ENCODE data around the gene GHRHR.

The GHRHR gene

GRCh38 chr7:30984359-30985107 lies 20.8 kb downstream of the GHRHR start:
- Histone ChIP-seq H3K27ac (ENCODE audit: low read length) (no peak overlapping the region), H3K36me3 (ENCODE audit: control insufficient read depth, insufficient read depth, low read length) (no peaks in the 10 kb centered on the region), H3K4me3 (ENCODE audit: low read length) (peak overlapping the region; percentile 6; the same call in 1 of the 2 replicates), H3K27me3 (ENCODE audit: control insufficient read depth, insufficient read depth, low read length) (no peaks in the 10 kb centered on the region), H3K4me1 (ENCODE audit: control insufficient read depth, insufficient read depth, low read length) (peaks cover 20% of the 10 kb centered on the region), H3K9me3 (ENCODE audit: control insufficient read depth, insufficient read depth, low read length) (no peaks in the 10 kb centered on the region)
- WGBS (ENCODE audit: insufficient coverage, insufficient read length) = no CpG with 5 or more reads among the region's 13 CpGs
- peak; percentile 63 for DNase-seq (ENCODE audit: low read depth, low spot score)

GRCh38 chr7:30985756-30986155 lies 22.0 kb downstream of the GHRHR start:
- peaks cover 22% of the 10 kb centered on the region for H3K4me1 ChIP-seq (ENCODE audit: control insufficient read depth, insufficient read depth, low read length)
- no peaks in the 10 kb centered on the region for H3K9me3 ChIP-seq (ENCODE audit: control insufficient read depth, insufficient read depth, low read length)
- no peak for DNase-seq (ENCODE audit: low read depth, low spot score)
- H3K27ac ChIP-seq (ENCODE audit: low read length) = no peak overlapping the region
- no CpG with 5 or more reads among the region's 7 CpGs for WGBS (ENCODE audit: insufficient coverage, insufficient read length)
- no peak overlapping the region for H3K4me3 ChIP-seq (ENCODE audit: low read length)
- no peaks in the 10 kb centered on the region for H3K36me3 ChIP-seq (ENCODE audit: control insufficient read depth, insufficient read depth, low read length)
- no peaks in the 10 kb centered on the region for H3K27me3 ChIP-seq (ENCODE audit: control insufficient read depth, insufficient read depth, low read length)

GRCh38 chr7:30986331-30986730 lies 22.6 kb downstream of the GHRHR start:
- DNase-seq (ENCODE audit: low read depth, low spot score) = no peak
- no peaks in the 10 kb centered on the region for H3K36me3 ChIP-seq (ENCODE audit: control insufficient read depth, insufficient read depth, low read length)
- WGBS (ENCODE audit: insufficient coverage, insufficient read length) = no CpG with 5 or more reads among the region's 8 CpGs
- no peak overlapping the region for H3K27ac ChIP-seq (ENCODE audit: low read length)
- H3K4me1 ChIP-seq (ENCODE audit: control insufficient read depth, insufficient read depth, low read length) = peaks cover 22% of the 10 kb centered on the region
- no peaks in the 10 kb centered on the region for H3K9me3 ChIP-seq (ENCODE audit: control insufficient read depth, insufficient read depth, low read length)
- no peaks in the 10 kb centered on the region for H3K27me3 ChIP-seq (ENCODE audit: control insufficient read depth, insufficient read depth, low read length)
- H3K4me3 ChIP-seq (ENCODE audit: low read length) = no peak overlapping the region

DNA sequence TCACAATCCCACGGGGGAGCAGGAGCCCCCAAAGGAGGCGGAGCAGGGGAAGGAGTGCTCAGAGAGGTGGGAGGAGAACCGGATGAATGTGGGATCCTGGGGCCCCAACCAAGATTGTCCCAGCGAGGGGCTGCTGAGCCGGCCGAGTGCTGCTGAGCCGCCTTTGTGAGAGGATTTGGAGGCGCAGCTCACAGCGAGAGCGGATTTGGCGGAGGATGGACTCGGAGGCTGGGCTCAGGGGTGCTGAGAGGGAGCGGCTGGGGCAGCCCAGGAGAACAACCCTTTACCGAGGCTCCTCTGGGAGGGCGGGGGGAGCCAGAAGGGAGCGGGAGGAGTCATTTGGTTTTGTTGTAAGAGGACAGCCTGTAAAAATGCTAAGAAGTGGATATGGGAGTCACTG lies 23.0 kb downstream of the GHRHR start:
- no peaks in the 10 kb centered on the region for H3K9me3 ChIP-seq (ENCODE audit: control insufficient read depth, insufficient read depth, low read length)
- no peak overlapping the region for H3K27ac ChIP-seq (ENCODE audit: low read length)
- WGBS (ENCODE audit: insufficient coverage, insufficient read length) = no CpG with 5 or more reads among the region's 16 CpGs
- DNase-seq (ENCODE audit: low read depth, low spot score) = no peak
- no peaks in the 10 kb centered on the region for H3K27me3 ChIP-seq (ENCODE audit: control insufficient read depth, insufficient read depth, low read length)
- no peak overlapping the region for H3K4me3 ChIP-seq (ENCODE audit: low read length)
- peaks cover 22% of the 10 kb centered on the region for H3K4me1 ChIP-seq (ENCODE audit: control insufficient read depth, insufficient read depth, low read length)
- H3K36me3 ChIP-seq (ENCODE audit: control insufficient read depth, insufficient read depth, low read length) = no peaks in the 10 kb centered on the region

DNA sequence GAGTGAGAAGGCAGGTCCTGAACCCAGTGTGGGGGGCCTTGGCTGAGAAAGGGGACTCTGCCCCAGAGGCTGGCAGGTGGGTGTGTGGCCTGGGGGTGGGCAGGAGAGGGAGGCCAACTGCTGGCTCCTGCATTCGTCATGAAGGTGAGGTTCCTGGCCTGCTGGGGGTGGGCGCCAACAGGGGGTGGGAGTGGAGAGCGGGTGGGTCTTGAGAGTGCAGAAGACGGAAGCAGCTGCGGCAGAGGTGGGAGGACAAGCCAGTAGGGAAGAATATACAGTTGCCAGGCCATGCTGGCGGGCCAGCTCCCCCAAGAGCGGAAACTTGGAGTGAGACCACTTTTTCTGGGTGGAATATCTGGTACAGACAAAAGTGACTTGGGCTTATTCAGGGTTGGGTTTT lies 23.4 kb downstream of the GHRHR start:
- WGBS (ENCODE audit: insufficient coverage, insufficient read length) = no CpG with 5 or more reads among the region's 7 CpGs
- H3K4me1 ChIP-seq (ENCODE audit: control insufficient read depth, insufficient read depth, low read length) = peaks cover 22% of the 10 kb centered on the region
- no peak for DNase-seq (ENCODE audit: low read depth, low spot score)

DNA sequence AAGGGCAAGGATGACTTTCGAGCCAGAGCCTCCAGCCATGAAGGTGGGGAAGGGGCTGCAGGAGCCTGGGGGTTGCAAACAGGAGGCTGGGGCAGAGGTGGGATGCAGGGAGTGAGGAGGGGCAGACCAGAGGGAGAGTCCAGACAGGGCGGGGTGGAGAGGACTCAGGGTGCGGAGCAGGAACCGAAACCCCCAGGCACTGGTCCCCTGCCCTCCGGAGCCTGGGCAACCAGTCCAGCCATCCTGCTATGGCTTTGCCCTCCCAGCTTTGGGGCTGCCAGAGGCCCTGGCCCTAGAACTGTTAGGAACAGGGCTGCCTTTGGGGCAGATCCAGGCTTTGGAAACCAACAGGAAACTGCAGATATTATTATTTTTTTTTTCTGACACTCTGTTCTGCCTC lies 24.2 kb downstream of the GHRHR start:
- Histone ChIP-seq H3K4me3 (ENCODE audit: low read length) (no peak overlapping the region), H3K9me3 (ENCODE audit: control insufficient read depth, insufficient read depth, low read length) (no peaks in the 10 kb centered on the region), H3K27ac (ENCODE audit: low read length) (no peak overlapping the region), H3K27me3 (ENCODE audit: control insufficient read depth, insufficient read depth, low read length) (no peaks in the 10 kb centered on the region), H3K36me3 (ENCODE audit: control insufficient read depth, insufficient read depth, low read length) (no peaks in the 10 kb centered on the region), H3K4me1 (ENCODE audit: control insufficient read depth, insufficient read depth, low read length) (peaks cover 22% of the 10 kb centered on the region)
- no peak for DNase-seq (ENCODE audit: low read depth, low spot score)
- WGBS (ENCODE audit: insufficient coverage, insufficient read length) = no CpG with 5 or more reads among the region's 5 CpGs

More for the DNA sequence above, 23.4 kb downstream of the GHRHR start:
- Histone ChIP-seq H3K4me3 (ENCODE audit: low read length) (no peak overlapping the region), H3K27me3 (ENCODE audit: control insufficient read depth, insufficient read depth, low read length) (no peaks in the 10 kb centered on the region), H3K9me3 (ENCODE audit: control insufficient read depth, insufficient read depth, low read length) (no peaks in the 10 kb centered on the region), H3K27ac (ENCODE audit: low read length) (no peak overlapping the region), H3K36me3 (ENCODE audit: control insufficient read depth, insufficient read depth, low read length) (no peaks in the 10 kb centered on the region)

DNA sequence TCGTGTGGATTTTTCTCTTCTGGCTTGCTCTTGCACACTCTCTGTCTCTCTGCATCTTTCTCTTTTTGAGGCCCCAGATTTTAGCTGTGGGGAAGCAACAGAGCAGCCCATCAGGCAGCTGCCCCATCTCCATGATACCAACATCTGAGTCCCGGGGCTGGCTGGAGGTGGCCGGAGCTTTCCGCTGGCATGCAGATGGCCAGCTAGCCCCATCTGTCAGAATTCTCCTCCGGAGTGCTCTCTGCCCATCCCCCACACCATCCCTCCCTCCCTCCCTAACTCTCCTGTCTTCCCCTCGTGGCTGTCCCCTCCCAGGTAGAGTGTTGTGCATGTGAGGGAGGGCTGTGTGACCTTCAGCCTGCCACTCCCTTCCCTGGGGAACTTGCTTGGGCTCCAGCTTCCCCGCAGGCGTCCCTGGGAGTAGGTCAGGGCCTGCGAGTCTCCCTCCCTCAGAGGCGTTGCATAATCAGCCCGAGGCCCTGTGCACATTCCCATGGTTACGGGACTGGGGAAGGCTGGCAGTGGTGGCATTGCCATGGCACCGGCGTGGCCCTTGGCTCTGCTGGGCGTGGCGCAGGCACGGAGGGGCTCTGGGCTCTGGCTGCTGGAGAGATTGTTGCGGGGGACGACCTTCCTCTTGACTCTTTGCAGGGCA lies 24.7 kb downstream of the GHRHR start:
- Histone ChIP-seq H3K27me3 (ENCODE audit: control insufficient read depth, insufficient read depth, low read length) (no peaks in the 10 kb centered on the region), H3K27ac (ENCODE audit: low read length) (no peak overlapping the region), H3K9me3 (ENCODE audit: control insufficient read depth, insufficient read depth, low read length) (no peaks in the 10 kb centered on the region), H3K4me1 (ENCODE audit: control insufficient read depth, insufficient read depth, low read length) (peaks cover 22% of the 10 kb centered on the region), H3K36me3 (ENCODE audit: control insufficient read depth, insufficient read depth, low read length) (no peaks in the 10 kb centered on the region), H3K4me3 (ENCODE audit: low read length) (no peak overlapping the region)
- no CpG with 5 or more reads among the region's 19 CpGs for WGBS (ENCODE audit: insufficient coverage, insufficient read length)
- no peak for DNase-seq (ENCODE audit: low read depth, low spot score)

GRCh38 chr7:30989008-30989823 lies 25.5 kb downstream of the GHRHR start:
- Histone ChIP-seq H3K4me1 (ENCODE audit: control insufficient read depth, insufficient read depth, low read length) (peaks cover 22% of the 10 kb centered on the region), H3K27me3 (ENCODE audit: control insufficient read depth, insufficient read depth, low read length) (no peaks in the 10 kb centered on the region), H3K27ac (ENCODE audit: low read length) (no peak overlapping the region), H3K4me3 (ENCODE audit: low read length) (no peak overlapping the region), H3K36me3 (ENCODE audit: control insufficient read depth, insufficient read depth, low read length) (no peaks in the 10 kb centered on the region), H3K9me3 (ENCODE audit: control insufficient read depth, insufficient read depth, low read length) (no peaks in the 10 kb centered on the region)
- no peak for DNase-seq (ENCODE audit: low read depth, low spot score)
- no CpG with 5 or more reads among the region's 16 CpGs for WGBS (ENCODE audit: insufficient coverage, insufficient read length)

DNA sequence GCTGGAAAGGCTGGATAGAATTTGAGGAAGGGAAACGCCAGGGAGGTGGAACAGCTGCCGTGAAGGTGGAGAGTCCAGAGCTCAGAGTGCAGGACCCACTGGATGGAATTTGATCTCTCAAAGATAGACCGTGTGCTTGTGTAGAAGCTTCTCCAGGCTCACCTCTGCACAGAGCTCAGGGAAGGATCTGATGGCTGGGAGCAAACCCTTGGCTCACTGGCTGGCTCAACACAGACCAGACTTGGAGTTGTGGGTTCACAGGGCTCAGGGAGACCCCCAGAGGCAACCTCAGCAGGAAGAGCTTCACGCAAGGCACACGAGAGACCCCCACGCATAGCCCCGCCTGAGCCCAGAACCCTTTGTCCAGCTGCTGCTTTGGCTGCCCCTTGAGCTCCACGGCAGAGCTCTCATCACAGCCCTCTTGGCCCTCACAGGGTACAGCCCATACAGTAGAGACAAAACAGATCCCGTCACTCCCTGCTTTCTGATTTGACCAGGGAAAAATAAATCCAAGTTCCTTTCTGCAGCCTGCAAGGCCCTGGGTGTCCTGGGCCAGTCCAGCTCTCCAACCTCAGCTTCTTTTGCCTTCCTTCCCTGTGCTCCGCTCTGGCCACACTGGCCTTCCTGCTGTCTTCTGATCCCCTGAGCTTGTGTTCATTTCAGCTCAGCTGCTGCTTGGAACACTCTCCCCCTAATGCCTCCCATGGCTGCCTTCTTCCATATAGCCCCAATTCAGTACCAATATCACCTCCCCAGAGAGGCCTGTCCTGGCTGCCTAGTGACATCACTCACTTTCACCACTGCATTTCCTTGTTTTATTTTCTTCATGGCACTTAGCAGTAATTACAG lies 26.3 kb downstream of the GHRHR start:
- no peaks in the 10 kb centered on the region for H3K9me3 ChIP-seq (ENCODE audit: control insufficient read depth, insufficient read depth, low read length)
- H3K27ac ChIP-seq (ENCODE audit: low read length) = no peak overlapping the region
- no peak for DNase-seq (ENCODE audit: low read depth, low spot score)
- no peaks in the 10 kb centered on the region for H3K27me3 ChIP-seq (ENCODE audit: control insufficient read depth, insufficient read depth, low read length)
- peaks cover 22% of the 10 kb centered on the region for H3K4me1 ChIP-seq (ENCODE audit: control insufficient read depth, insufficient read depth, low read length)
- no CpG with 5 or more reads among the region's 10 CpGs for WGBS (ENCODE audit: insufficient coverage, insufficient read length)
- no peak overlapping the region for H3K4me3 ChIP-seq (ENCODE audit: low read length)
- H3K36me3 ChIP-seq (ENCODE audit: control insufficient read depth, insufficient read depth, low read length) = no peaks in the 10 kb centered on the region; the same call in 1 of the 2 replicates
